HEK293 (cell line): ENCODE measurements around the gene SPEF1.
A peak's percentile ranks its signal among the peaks of the same experiment; 100 is the strongest.

Experiments
- CTCF ChIA-PET: fragments of 350-600 bp; formaldehyde crosslinking; extraction: SDS; loops from one replicate; lab custom pipeline; 2021; ENCODE audit warnings: antibody characterized with exemption; lab: Yijun Ruan, JAX
- POLR2A ChIA-PET: fragments of 300-600 bp; formaldehyde crosslinking; extraction: SDS; loops from one replicate; lab custom pipeline; 2020; ENCODE audit warnings: antibody characterized with exemption, inconsistent platforms; lab: Yijun Ruan, JAX
- H3K27ac ChIP-seq: fragments of 200-500 bp; sonication (Bioruptor generic); 2 replicates; pipeline ENCODE4 v1.5.1; 2014; ENCODE audit warnings: low read depth, low read length, control low read depth, inconsistent platforms; ENCODE audit errors: extremely low read depth
- H3K36me3 ChIP-seq, 2 experiments: fragments of 200-500 bp in 1 of 2; sonication (Bioruptor generic) in 1 of 2; 1 replicate in 1 of 2; 2 replicates in 1 of 2; pipeline ENCODE4 v1.5.1; 2014 to 2017; ENCODE audit warnings: inconsistent platforms in 2 of 2, low read length in 2 of 2; ENCODE audit not compliant: control insufficient read depth in 2 of 2, insufficient read depth in 1 of 2
- H3K4me1 ChIP-seq: fragments of 200-500 bp; sonication (Bioruptor generic); 2 replicates; pipeline ENCODE4 v1.5.1; 2014; ENCODE audit warnings: mild to moderate bottlenecking, low read length, inconsistent platforms; ENCODE audit not compliant: control insufficient read depth, insufficient read depth
- H3K4me3 ChIP-seq: 2 replicates; pipeline ENCODE4 v1.5.1; 2011; ENCODE audit warnings: low read depth, mild to moderate bottlenecking, control low read depth, low read length, moderate library complexity
- H3K9me3 ChIP-seq: fragments of 200-500 bp; sonication (Bioruptor generic); 2 replicates; pipeline ENCODE4 v1.5.1; 2014; ENCODE audit warnings: low read depth, low read length, inconsistent platforms; ENCODE audit not compliant: control insufficient read depth, insufficient read depth
- BCL6B ChIP-seq: fragments of 450-650 bp; formaldehyde crosslinking; IDR thresholded peaks from 2 replicates; pipeline ENCODE4 v1.5.1; 2017; ENCODE audit warnings: missing biosample characterization, missing genetic modification characterization
- EGR2 ChIP-seq: fragments of 450-650 bp; formaldehyde crosslinking; IDR thresholded peaks from 2 replicates; pipeline ENCODE4 v1.5.1; 2016; ENCODE audit warnings: low read depth, missing biosample characterization, missing genetic modification characterization
- FEZF1 ChIP-seq: fragments of 450-650 bp; formaldehyde crosslinking; IDR thresholded peaks from 2 replicates; pipeline ENCODE4 v1.5.1; 2016; ENCODE audit warnings: missing biosample characterization, missing genetic modification characterization
- GFI1B ChIP-seq: fragments of 450-650 bp; formaldehyde crosslinking; IDR thresholded peaks from 2 replicates; pipeline ENCODE4 v1.5.1; 2016; ENCODE audit warnings: missing biosample characterization, missing genetic modification characterization
- KLF1 ChIP-seq: fragments of 450-650 bp; formaldehyde crosslinking; IDR thresholded peaks from 2 replicates; pipeline ENCODE4 v1.5.1; 2016; ENCODE audit warnings: missing biosample characterization, missing genetic modification characterization
- PRDM4 ChIP-seq: fragments of 450-650 bp; formaldehyde crosslinking; IDR thresholded peaks from 2 replicates; pipeline ENCODE4 v1.5.1; 2017; ENCODE audit warnings: missing biosample characterization, missing genetic modification characterization
- SCRT2 ChIP-seq: fragments of 450-650 bp; formaldehyde crosslinking; IDR thresholded peaks from 2 replicates; pipeline ENCODE4 v1.5.1; 2016; ENCODE audit warnings: missing biosample characterization, missing genetic modification characterization
- ZBTB6 ChIP-seq: fragments of 450-650 bp; formaldehyde crosslinking; IDR thresholded peaks from 2 replicates; pipeline ENCODE4 v1.5.1; 2017; ENCODE audit warnings: missing biosample characterization, missing genetic modification characterization
- ZFHX2 ChIP-seq: fragments of 450-650 bp; formaldehyde crosslinking; conservative IDR thresholded peaks from 2 replicates; pipeline ENCODE4 v1.5.1; 2016; ENCODE audit warnings: missing biosample characterization, missing genetic modification characterization
- ZNF148 ChIP-seq: fragments of 450-650 bp; formaldehyde crosslinking; IDR thresholded peaks from 2 replicates; pipeline ENCODE4 v1.5.0; 2017; ENCODE audit warnings: missing biosample characterization, missing genetic modification characterization, borderline replicate concordance
- ZNF169 ChIP-seq: fragments of 450-650 bp; formaldehyde crosslinking; IDR thresholded peaks from 2 replicates; pipeline ENCODE4 v1.5.1; 2016; ENCODE audit warnings: missing biosample characterization, missing genetic modification characterization
- ZNF184 ChIP-seq: fragments of 450-650 bp; IDR thresholded peaks from 2 replicates; pipeline ENCODE4 v1.5.1; 2018; ENCODE audit warnings: missing biosample characterization, mild to moderate bottlenecking, missing genetic modification characterization
- ZNF391 ChIP-seq: fragments of 450-650 bp; formaldehyde crosslinking; IDR thresholded peaks from 2 replicates; pipeline ENCODE4 v1.5.1; 2016; ENCODE audit warnings: low read depth, missing biosample characterization, missing genetic modification characterization, borderline replicate concordance
- ZNF544 ChIP-seq: fragments of 450-650 bp; formaldehyde crosslinking; IDR thresholded peaks from 2 replicates; pipeline ENCODE4 v1.5.0; 2017; ENCODE audit warnings: missing biosample characterization, missing genetic modification characterization
- ZNF555 ChIP-seq: fragments of 450-650 bp; formaldehyde crosslinking; conservative IDR thresholded peaks from 2 replicates; pipeline ENCODE4 v1.5.1; 2017; ENCODE audit warnings: missing biosample characterization, mild to moderate bottlenecking, missing genetic modification characterization, inconsistent platforms
- ZNF585B ChIP-seq: fragments of 450-650 bp; formaldehyde crosslinking; IDR thresholded peaks from 2 replicates; pipeline ENCODE4 v1.5.1; 2016; ENCODE audit warnings: missing biosample characterization, missing genetic modification characterization
- ZNF677 ChIP-seq: fragments of 450-650 bp; IDR thresholded peaks from 2 replicates; pipeline ENCODE4 v1.5.0; 2018; ENCODE audit warnings: missing biosample characterization, mild to moderate bottlenecking, missing genetic modification characterization, moderate library complexity
- ZNF707 ChIP-seq: fragments of 450-650 bp; formaldehyde crosslinking; IDR thresholded peaks from 2 replicates; pipeline ENCODE4 v1.5.1; 2016; ENCODE audit warnings: missing biosample characterization, missing genetic modification characterization
- TF ChIP-seq, protein P1 (sequence below): fragments of 450-650 bp; formaldehyde crosslinking; IDR thresholded peaks from 2 replicates; pipeline ENCODE4 v1.5.1; 2016; ENCODE audit warnings: missing biosample characterization, missing genetic modification characterization, borderline replicate concordance
- TF ChIP-seq, protein P2 (sequence below): fragments of 450-650 bp; formaldehyde crosslinking; IDR thresholded peaks from 2 replicates; pipeline ENCODE4 v1.5.1; 2016; ENCODE audit warnings: missing biosample characterization, missing genetic modification characterization

Gene SPEF1

GRCh38 chr20:3825526-3825925 is 44.3 kb upstream of the SPEF1 start:
- POLR2A ChIA-PET, result interaction anchor here (0.6 kb wide), 2 partner anchors 27 to 57 kb away, joined by 3 read pairs; no protein-coding TSS in a partner anchor
- Histone ChIP-seq H3K4me3 (no peak overlapping the region), H3K9me3 (no peaks in the 10 kb centered on the region), H3K4me1 (peaks cover 5% of the 10 kb centered on the region; the same call in 1 of the 2 replicates), H3K36me3 (peaks cover 9 to 64% of the 10 kb centered on the region in 2 experiments), H3K27ac (no peak overlapping the region)
- TF ChIP-seq SCRT2 (tag by site-specific recombination) (peak; percentile 39; the same call in 1 of the 2 replicates), ZFHX2 (tag by site-specific recombination) (0 out of 2 replicates have a peak, but pooled peaks have one; percentile 32), EGR2 (tag by site-specific recombination) (peak; percentile 65; the same call in 1 of the 2 replicates), ZNF391 (tag by site-specific recombination) (no peak)
- CTCF ChIA-PET, result interaction anchor here (0.7 to 1.4 kb wide), 2 partner anchors 30 to 38 kb away, joined by 3 to 4 read pairs; partner anchors contain the start of gene CENPB

- Histone ChIP-seq H3K4me3 (no peak overlapping the region), H3K36me3 (peaks cover 9 to 64% of the 10 kb centered on the region in 2 experiments), H3K4me1 (peaks cover 5% of the 10 kb centered on the region; the same call in 1 of the 2 replicates), H3K9me3 (no peaks in the 10 kb centered on the region), H3K27ac (no peak overlapping the region)
- ChIA-PET CTCF (interaction anchor here (0.8 to 2.6 kb wide), 2 partner anchors 11 to 43 kb away, joined by 3 to 7 read pairs; partner anchors contain the start of gene SPEF1), POLR2A (interaction anchor here (0.5 to 1.6 kb wide), 4 partner anchors 27 to 89 kb away, joined by 3 to 6 read pairs (median 3); partner anchors contain the start of genes ADISSP and CENPB)
- TF ChIP-seq ZNF677, result no peak
- no peak for TF ChIP-seq ZNF555 (tag by site-specific recombination)
- TF ChIP-seq PRDM4 (tag by site-specific recombination), result no peak
- no peak for TF ChIP-seq FEZF1 (tag by site-specific recombination)
- no peak for TF ChIP-seq ZNF707
- TF ChIP-seq, protein P1, sequence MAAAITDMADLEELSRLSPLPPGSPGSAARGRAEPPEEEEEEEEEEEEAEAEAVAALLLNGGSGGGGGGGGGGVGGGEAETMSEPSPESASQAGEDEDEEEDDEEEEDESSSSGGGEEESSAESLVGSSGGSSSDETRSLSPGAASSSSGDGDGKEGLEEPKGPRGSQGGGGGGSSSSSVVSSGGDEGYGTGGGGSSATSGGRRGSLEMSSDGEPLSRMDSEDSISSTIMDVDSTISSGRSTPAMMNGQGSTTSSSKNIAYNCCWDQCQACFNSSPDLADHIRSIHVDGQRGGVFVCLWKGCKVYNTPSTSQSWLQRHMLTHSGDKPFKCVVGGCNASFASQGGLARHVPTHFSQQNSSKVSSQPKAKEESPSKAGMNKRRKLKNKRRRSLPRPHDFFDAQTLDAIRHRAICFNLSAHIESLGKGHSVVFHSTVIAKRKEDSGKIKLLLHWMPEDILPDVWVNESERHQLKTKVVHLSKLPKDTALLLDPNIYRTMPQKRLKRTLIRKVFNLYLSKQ (tag by site-specific recombination), result no peak
- TF ChIP-seq GFI1B (tag by site-specific recombination), result no peak
- TF ChIP-seq ZBTB6 (tag by site-specific recombination), result no peak
- no peak for TF ChIP-seq ZNF544 (tag by site-specific recombination)
- TF ChIP-seq, all 188 proteins: peak for 0
These were observed 42.6 kb upstream of the SPEF1 start for GRCh38 chr20:3823881-3824280.

DNA sequence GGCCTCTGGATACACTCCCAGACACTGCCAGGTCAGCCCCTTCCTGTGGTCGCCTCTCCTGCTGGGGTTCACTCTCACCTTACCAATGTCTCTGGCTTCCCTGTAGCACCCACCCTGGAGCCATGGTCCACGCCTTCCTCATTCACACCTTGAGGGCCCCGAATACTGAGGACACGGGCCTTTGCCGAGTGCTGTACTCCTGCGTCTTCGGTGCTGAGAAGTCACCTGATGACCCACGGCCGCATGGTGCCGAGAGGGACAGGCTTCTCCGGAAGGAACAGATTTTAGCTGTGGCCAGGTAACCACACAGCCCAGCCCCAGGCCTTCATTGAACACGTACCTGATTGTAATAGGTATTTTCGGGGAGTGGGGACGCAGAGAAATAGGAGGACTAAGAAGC is 40.7 kb upstream of the SPEF1 start:
- Histone ChIP-seq H3K27ac (no peak overlapping the region), H3K36me3 (peaks cover 9 to 52% of the 10 kb centered on the region in 2 experiments), H3K9me3 (no peaks in the 10 kb centered on the region), H3K4me1 (peaks cover 5% of the 10 kb centered on the region; the same call in 1 of the 2 replicates), H3K4me3 (no peak overlapping the region)
- POLR2A ChIA-PET, result interaction anchor here (0.5 to 4.4 kb wide), 4 partner anchors 9 to 28 kb away, joined by 3 to 40 read pairs (median 10); partner anchors contain the start of gene CDC25B
- CTCF ChIA-PET, result interaction anchor here (1.0 to 5.8 kb wide), 6 partner anchors 8 to 263 kb away, joined by 4 to 26 read pairs (median 10); partner anchors contain the start of gene SPEF1
- TF ChIP-seq, protein P2, sequence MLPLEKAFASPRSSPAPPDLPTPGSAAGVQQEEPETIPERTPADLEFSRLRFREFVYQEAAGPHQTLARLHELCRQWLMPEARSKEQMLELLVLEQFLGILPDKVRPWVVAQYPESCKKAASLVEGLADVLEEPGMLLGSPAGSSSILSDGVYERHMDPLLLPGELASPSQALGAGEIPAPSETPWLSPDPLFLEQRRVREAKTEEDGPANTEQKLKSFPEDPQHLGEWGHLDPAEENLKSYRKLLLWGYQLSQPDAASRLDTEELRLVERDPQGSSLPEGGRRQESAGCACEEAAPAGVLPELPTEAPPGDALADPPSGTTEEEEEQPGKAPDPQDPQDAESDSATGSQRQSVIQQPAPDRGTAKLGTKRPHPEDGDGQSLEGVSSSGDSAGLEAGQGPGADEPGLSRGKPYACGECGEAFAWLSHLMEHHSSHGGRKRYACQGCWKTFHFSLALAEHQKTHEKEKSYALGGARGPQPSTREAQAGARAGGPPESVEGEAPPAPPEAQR (tag by site-specific recombination), result no peak
- TF ChIP-seq ZNF184 (tag by site-specific recombination), result no peak
- TF ChIP-seq BCL6B, result no peak
- no peak for TF ChIP-seq KLF1 (tag by site-specific recombination)
- no peak for TF ChIP-seq ZNF391 (tag by site-specific recombination)
- no peak for TF ChIP-seq ZNF148 (tag by site-specific recombination)
- no peak for TF ChIP-seq ZNF585B (tag by site-specific recombination)
- TF ChIP-seq ZNF169 (tag by site-specific recombination), result no peak
